ENCODE data around the gene LNX2.
"Not testable (repeated sequence)": the region's sequence is repeated elsewhere in the genome, so short reads cannot be mapped to it uniquely, and the experiment has no call there.

Gene LNX2

DNA sequence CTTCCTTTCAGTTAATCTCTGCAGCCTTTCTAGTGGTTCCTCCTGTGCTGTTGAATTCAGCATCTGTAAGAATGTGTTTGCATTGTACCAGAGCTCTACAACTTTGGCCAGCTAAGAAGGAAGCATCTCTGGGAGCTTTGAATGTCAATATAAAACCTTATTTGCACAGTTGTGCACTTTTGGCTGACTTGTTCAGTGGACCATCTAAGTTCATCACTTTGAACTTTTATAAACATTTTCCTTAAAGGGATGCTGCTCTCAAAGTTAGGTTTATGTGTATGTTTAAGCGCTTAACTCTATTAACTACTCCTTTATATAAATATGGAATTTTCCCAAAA lies 16.9 kb upstream of the LNX2 start:
- DNase-seq (ENCODE audit: low read depth, low spot score) = no peak

DNA sequence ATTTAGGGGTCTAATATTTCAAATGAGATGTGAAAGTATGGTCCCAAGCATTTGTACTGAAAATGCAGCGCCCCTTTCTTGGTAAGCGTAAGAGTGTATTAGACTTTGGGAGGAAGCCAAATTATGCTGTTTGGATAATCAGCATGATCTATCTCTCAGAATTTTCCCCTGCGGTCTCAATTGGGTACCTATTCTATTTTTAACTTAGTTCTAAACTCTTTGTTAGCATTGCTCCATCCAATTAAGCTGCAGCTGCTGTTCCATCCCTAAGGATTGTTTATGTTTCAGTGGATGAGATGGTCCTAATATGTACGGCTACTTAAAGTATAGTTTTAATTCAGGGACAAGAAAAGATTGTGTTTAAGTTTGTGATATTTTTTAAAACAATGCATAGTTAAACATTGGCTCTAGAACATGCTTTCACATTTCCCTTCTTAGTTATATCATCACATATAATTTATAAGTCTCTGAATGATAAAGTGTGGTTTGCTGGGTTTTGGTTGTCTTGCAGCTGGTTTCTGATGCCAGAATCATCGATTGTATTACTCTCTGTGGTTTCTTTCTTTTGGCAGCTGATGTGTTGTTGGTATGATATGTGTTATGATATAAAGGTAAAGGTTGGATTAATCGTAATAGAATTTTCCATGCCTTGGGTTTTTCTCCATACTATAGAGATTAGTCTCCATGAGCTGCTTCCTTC lies 16.4 kb upstream of the LNX2 start:
- no peak for DNase-seq (ENCODE audit: low read depth, low spot score)

GRCh38 chr13:27635266-27635665 lies 14.9 kb upstream of the LNX2 start:
- no peak for DNase-seq (ENCODE audit: low read depth, low spot score)

DNA sequence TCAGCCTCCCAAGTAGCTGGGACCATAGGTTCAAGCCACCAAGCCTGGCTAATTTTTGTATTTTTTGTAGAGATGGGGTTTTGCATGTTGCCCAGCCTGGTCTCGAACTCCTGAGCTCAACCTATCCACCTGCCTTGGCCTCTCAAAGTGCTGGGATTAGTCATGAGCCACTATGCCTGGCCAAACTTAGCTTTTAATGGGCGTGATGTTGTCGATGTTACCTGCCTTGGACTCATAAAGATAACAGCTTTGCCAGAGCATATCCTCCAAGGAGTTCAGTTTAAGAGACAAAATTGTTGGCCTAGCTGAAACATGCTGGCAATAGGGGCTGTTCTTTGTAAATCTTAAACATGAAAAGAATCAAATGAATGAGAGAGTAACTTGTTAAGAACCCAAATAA lies 14.5 kb upstream of the LNX2 start:
- no peak for DNase-seq (ENCODE audit: low read depth, low spot score)

DNA sequence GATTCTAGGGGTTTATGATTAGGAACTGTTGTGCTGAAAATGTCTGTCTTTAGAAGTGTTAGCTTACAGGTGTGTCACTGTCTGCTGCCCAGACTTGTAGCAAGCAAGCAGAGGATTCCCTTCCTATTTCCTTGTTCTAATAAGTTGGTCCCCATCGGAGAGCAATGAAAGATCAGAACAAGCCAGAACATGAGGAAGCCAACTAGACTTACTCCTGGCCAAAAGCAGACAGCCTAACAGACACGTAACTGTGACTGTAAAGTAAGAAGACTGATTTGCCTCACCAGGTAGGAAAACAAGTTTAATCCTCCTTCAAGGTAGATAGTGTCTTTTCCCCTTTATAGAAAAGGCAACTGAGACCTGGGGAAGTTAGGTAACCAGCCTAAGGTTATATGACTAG lies 13.9 kb upstream of the LNX2 start:
- DNase-seq (ENCODE audit: low read depth, low spot score) = no peak

DNA sequence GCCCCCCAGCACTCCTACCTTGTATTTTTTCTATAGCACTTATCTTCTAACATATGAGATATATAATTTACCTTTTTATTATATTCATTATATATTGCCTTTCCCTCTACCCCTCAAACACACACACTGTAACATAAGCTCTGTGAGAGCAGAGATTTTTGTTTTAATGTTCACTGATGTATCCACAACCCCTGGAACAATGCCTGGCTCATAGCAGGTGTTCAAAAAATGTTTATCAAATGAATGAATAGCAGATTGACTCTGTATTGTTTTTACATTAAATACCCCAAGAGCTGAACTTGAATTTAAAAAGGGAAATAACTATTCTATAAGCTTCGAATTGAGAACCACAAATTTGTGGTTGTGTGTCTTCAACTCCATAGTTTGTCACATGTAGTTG lies 12.3 kb upstream of the LNX2 start:
- DNase-seq (ENCODE audit: low read depth, low spot score) = no peak

- no peak for DNase-seq (ENCODE audit: low read depth, low spot score)
These were observed 11.9 kb upstream of the LNX2 start for GRCh38 chr13:27632214-27632613.

GRCh38 chr13:27631665-27632064 lies 11.3 kb upstream of the LNX2 start:
- no peak for DNase-seq (ENCODE audit: low read depth, low spot score)

DNA sequence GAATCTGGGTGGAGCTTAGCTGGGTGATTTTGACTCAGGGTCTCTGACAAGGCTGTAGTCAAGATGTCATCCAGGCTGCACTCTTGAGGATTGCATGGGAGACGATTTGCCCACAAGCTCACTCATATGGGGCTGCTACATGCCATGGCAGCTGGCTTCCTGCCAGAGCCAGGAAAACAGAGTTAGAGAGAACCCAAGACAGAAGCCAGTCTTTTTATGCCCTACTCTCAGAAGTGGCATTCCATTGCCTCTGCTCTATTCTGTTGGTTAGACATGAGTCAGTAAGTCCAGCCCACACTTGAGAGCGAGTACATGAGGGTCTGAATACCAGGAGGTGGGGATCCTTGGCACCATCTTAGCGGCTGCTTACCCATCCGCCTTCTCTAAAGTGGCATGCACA lies 10.8 kb upstream of the LNX2 start:
- DNase-seq (ENCODE audit: low read depth, low spot score) = no peak

DNA sequence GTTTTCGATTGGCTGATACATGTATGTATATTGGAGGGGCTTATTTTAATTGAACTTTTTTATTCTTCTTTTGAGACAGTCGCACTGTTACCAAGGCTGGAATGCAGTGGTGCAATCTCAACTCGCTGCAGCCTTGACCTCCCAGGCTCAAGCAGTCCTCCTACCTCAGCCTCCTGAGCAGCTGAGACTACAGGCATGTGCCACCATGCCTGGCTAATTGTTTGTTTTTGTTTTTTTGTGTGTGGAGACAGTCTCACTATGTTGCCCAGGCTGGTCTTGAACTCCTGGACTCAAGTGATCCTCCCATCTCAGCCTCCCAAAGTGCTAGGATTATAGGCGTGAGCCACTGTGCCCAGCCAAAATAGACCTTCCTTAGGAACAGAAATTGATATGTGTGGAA lies 8.4 kb upstream of the LNX2 start:
- DNase-seq (ENCODE audit: low read depth, low spot score) = not testable (repeated sequence)

- no peak for DNase-seq (ENCODE audit: low read depth, low spot score)
These were observed 7.8 kb upstream of the LNX2 start for GRCh38 chr13:27628081-27628480.

GRCh38 chr13:27627380-27627779 lies 7.1 kb upstream of the LNX2 start:
- DNase-seq (ENCODE audit: low read depth, low spot score) = no peak

GRCh38 chr13:27625839-27626238 lies 5.5 kb upstream of the LNX2 start:
- no peak for DNase-seq (ENCODE audit: low read depth, low spot score)

DNA sequence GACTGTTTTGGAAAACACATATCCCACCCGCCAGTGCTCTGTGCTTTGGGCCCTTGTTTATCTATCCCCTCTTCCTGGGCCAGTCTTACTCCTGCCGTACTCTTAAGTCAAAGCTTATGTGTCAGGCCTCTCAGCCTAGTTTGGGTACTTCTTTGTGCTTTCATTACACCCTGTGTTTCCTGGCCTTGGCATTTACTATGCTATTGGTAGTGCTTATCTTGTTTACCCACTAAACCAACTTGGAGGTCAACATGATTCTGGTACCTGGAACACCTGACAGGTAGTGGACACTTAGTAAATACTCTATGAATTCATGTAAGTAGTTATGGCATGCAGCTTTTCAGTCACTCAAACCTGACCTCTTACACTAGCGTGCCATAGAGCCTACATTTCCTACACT lies 3.7 kb upstream of the LNX2 start:
- DNase-seq (ENCODE audit: low read depth, low spot score) = no peak

DNA sequence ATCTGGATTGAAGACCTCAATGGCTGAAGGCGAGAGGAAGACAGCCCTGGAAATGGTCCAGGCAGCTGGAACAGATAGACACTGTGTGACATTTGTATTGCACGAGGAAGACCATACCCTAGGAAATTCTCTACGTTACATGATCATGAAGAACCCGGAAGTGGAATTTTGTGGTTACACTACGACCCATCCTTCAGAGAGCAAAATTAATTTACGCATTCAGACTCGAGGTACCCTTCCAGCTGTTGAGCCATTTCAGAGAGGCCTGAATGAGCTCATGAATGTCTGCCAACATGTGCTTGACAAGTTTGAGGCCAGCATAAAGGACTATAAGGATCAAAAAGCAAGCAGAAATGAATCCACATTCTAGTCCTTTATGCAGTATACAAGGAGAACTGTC lies 2.6 kb upstream of the LNX2 start:
- no peak for DNase-seq (ENCODE audit: low read depth, low spot score)

- no peak for DNase-seq (ENCODE audit: low read depth, low spot score)
These were observed 1.9 kb upstream of the LNX2 start for GRCh38 chr13:27622102-27622820.

- peak; percentile 50 for DNase-seq (ENCODE audit: low read depth, low spot score)
These were observed 1.2 kb upstream of the LNX2 start, which contains the start of gene POLR1D for GRCh38 chr13:27621366-27622101. Gene POLR1D, plus strand, starts transcription at chr13:27621892. Its CDS starts 92 bp downstream, at chr13:27621984.

DNA sequence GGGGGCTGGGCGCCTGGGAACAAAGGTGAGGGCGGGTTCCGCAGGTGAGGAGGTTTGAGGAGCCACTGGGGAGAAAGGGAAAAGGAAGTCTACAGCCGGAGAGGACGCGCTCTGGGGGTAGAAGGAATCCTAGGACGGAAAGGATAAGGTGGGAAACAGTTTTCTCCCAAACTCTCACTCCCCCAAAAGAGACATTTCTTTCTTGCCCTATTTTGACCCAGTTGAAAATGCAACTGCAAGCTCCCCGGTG lies 712 bp upstream of the LNX2 start:
- DNase-seq (ENCODE audit: low read depth, low spot score) = no peak

DNA sequence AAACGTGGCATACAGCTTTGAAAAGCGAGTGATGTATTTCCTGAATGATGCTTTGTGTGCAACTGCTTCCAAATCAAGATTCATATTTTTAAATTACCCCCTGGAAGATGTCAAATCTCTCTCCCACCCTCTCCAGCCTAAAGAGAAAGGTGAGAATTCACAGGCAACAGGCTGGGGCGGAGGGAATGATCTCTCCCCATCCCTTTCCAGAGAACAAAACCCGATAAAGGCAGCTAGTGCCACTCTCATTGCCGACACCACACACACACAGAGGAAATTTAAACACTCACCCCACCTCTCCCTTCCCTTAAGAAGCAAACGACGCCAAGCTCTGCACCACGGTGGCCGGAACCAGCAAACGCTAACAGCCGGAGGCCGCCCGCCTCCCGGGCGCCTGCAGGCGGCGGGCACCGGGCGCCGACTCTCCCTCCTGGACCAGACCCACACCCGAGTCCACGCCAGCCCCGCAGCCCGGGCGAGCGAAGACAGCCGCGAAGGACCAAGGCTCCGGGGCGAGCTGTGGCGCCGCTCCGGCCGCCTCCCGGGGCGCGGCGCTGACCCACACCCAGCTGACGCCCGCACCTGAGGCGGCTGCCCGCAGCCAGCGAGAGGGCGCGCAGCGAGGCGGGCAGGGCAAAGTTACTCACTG lies 477 bp downstream of the LNX2 start:
- no peak for DNase-seq (ENCODE audit: low read depth, low spot score)

DNA sequence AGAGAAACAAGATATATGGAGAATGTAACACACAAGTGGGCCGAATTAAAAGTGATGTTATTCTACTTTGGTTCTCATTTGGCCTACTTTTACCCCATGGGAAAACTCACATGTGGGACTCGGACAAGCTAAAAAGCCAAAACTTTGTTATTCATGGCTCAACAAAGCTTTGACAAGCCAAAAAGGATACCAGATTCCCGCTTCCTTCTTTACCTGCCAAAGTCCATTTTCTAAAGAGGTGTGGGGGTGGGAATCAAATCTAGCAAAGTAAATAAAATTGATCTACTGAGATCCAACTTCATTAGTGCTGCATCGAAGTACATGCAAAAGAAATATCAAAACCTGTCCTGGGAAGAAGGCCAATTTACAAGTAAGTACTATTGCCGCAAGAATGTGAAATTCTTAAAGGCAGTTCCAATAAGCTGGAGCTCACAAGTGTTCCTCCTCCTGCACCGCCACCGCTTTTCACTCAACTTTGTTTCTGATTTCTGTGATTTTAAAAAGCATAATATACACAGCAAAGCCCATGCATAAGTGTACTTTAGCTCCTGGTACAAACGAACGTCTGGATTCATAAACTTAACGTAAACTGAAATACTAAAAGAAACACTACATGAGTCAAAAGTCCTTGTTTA lies 1.1 kb downstream of the LNX2 start:
- no peak for DNase-seq (ENCODE audit: low read depth, low spot score)

DNA sequence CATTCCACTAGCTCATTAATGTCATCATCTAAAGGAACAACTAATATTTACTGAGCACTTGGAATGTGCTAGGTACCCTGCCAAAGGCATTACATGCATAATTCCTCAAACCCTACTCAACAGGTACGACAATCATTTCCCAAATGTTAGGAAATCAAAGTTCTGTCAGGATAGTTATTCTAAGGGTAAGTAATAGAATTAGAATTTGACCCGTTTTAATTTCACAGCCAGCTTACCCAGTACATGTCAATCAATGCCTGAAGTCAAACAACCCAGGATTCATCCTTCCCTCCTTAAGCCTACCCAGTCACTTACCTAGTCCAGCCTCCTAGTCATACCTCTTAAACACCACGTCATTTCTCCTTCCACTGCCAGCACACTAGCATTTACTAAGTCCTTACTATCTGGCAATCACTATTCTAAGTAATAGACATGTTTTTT lies 2.4 kb downstream of the LNX2 start:
- DNase-seq (ENCODE audit: low read depth, low spot score) = no peak

DNA sequence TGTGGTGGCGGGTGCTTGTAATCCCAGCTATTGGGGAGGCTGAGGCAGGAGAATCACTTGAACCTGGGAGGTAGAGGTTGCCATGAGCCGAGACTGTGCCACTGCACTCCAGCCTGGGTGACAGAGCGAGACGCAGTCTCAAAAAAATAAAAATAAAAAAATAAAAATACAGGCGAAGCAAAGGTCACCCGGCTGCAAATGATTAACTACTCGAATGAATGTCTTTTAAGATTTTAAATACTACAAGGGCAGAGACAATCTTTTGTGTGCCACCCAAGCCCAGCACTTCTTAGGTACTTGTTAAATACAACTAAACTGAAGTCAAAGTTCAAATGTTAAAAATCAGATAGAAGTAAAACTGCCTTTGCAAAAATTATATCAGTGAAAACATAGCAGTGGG lies 6.7 kb downstream of the LNX2 start:
- DNase-seq (ENCODE audit: low read depth, low spot score) = no peak
